Measurements from ENCODE around the gene GRM7. TPM values are rescaled to one million over a fixed set of nuclear protein-coding genes. Genes with fewer than 3 reads are reported as not detected.

GRM7 gene
- total and polyA plus RNA-seq, 4 donors: 0.08 to 0.33 TPM; not detected in 2

DNA sequence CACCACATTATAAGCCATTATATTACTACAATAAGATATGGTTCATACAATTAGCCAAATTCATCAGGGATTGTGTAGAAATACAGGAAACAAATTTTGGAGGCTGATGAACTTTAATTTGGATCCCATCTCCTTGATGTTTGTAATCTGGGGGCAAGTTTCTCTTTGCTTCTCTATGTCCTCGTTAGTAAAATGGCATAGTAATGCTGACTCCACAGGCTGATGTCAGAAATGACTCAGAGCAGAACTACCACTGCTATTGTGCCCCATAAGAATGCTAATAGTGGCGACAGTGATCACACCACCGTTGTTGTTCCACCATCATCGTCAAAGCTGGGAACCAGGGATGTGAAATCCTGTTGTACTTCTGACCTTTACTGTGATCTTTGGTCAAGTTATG lies 918.4 kb downstream of the GRM7 start:
- TF ChIP-seq HNF4G (IDR thresholded peaks at IDR 0.05) (no peak), JUND (IDR thresholded peaks at IDR 0.05) (peak in 1 of 2 donors; percentile 45), RXRA (IDR thresholded peaks at IDR 0.05) (peak in 1 of 2 donors; percentile 27), FOXA2 (IDR thresholded peaks at IDR 0.05) (no peak)
- Histone ChIP-seq H3K9ac (ENCODE audit: low read depth in 1 of 2, low read length in 2 of 2) (no peak overlapping the region), H3K27me3 (ENCODE audit: control insufficient read depth in 4 of 4, insufficient read depth in 4 of 4, low read length in 3 of 4) (no peaks in the 10 kb centered on the region), H3K36me3 (ENCODE audit: control insufficient read depth in 4 of 4, insufficient read depth in 3 of 4, low read depth in 1 of 4, low read length in 3 of 4) (no peaks in the 10 kb centered on the region), H3K4me1 (ENCODE audit: control insufficient read depth in 4 of 4, insufficient read depth in 4 of 4, low read length in 3 of 4) (no peaks in the 10 kb centered on the region), H3K9me3 (ENCODE audit: control insufficient read depth in 4 of 4, low read length in 3 of 4) (no peaks in the 10 kb centered on the region), H3K4me3 (ENCODE audit: low read depth in 1 of 3, low read length in 3 of 3) (no peak overlapping the region), H3K27ac (ENCODE audit: low read depth in 1 of 2, low read length in 2 of 2) (no peak overlapping the region)
- 79% methylated on average over 4 of the region's 4 CpGs for WGBS
- DNase-seq (ENCODE audit: low spot score): no peak

DNA sequence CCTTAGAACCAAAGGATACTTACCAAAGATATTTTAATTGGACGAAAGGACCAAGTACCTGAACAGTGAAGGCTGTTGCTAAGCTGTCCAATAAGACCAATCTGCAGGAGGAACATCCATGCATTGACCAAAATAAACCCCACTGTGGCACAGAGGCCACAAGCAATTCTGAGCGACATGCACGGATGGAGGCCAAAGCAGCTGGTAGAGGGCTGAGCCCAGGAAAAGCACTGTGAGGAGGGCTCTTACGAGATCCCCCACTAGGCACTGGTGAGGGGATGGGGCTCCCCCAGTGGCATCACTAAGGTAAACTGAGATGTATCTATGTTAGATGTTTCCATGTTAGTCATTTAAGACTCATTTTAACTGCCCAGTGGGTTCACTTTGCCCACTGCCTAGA lies 920.5 kb downstream of the GRM7 start:
- Histone ChIP-seq H3K36me3 (ENCODE audit: control insufficient read depth in 4 of 4, insufficient read depth in 3 of 4, low read depth in 1 of 4, low read length in 3 of 4) (no peaks in the 10 kb centered on the region), H3K27ac (ENCODE audit: low read depth in 1 of 2, low read length in 2 of 2) (no peak overlapping the region), H3K9me3 (ENCODE audit: control insufficient read depth in 4 of 4, low read length in 3 of 4) (no peaks in the 10 kb centered on the region), H3K9ac (ENCODE audit: low read depth in 1 of 2, low read length in 2 of 2) (no peak overlapping the region), H3K4me3 (ENCODE audit: low read depth in 1 of 3, low read length in 3 of 3) (no peak overlapping the region), H3K4me1 (ENCODE audit: control insufficient read depth in 4 of 4, insufficient read depth in 4 of 4, low read length in 3 of 4) (no peaks in the 10 kb centered on the region), H3K27me3 (ENCODE audit: control insufficient read depth in 4 of 4, insufficient read depth in 4 of 4, low read length in 3 of 4) (no peaks in the 10 kb centered on the region)
- TF ChIP-seq JUND (IDR thresholded peaks at IDR 0.05) (no peak), HNF4A (conservative IDR thresholded peaks at IDR 0.05) (no peak), ATF3 (IDR thresholded peaks at IDR 0.05) (no peak), GABPA (IDR thresholded peaks at IDR 0.05 in 1 of 2, conservative IDR thresholded peaks at IDR 0.05 in 1 of 2) (no peak), SP1 (IDR thresholded peaks at IDR 0.05) (no peak), NR2F2 (IDR thresholded peaks at IDR 0.05) (no peak), REST (IDR thresholded peaks at IDR 0.05) (no peak), FOXA1 (IDR thresholded peaks at IDR 0.05) (no peak), RAD21 (IDR thresholded peaks at IDR 0.05) (no peak), TAF1 (conservative IDR thresholded peaks at IDR 0.05) (no peak), RXRA (IDR thresholded peaks at IDR 0.05) (no peak)
- TF ChIP-seq, protein P1, sequence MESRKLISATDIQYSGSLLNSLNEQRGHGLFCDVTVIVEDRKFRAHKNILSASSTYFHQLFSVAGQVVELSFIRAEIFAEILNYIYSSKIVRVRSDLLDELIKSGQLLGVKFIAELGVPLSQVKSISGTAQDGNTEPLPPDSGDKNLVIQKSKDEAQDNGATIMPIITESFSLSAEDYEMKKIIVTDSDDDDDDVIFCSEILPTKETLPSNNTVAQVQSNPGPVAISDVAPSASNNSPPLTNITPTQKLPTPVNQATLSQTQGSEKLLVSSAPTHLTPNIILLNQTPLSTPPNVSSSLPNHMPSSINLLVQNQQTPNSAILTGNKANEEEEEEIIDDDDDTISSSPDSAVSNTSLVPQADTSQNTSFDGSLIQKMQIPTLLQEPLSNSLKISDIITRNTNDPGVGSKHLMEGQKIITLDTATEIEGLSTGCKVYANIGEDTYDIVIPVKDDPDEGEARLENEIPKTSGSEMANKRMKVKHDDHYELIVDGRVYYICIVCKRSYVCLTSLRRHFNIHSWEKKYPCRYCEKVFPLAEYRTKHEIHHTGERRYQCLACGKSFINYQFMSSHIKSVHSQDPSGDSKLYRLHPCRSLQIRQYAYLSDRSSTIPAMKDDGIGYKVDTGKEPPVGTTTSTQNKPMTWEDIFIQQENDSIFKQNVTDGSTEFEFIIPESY (IDR thresholded peaks at IDR 0.05): no peak
- WGBS: 81% methylated on average over 4 of the region's 4 CpGs
- DNase-seq (ENCODE audit: low spot score): no peak

Measured in liver (tissue), 9 donors.